Epithelial cell of esophagus (primary cell): ENCODE results near the gene AIG1.

ENCODE experiments used
- DNase-seq: peaks from one replicate; pipeline ENCODE4 v3.0.0; 2010; ENCODE audit warnings: low read depth
- H3K4me3 ChIP-seq: 2 replicates; pipeline ENCODE4 v1.5.1; 2011; ENCODE audit warnings: mild to moderate bottlenecking, low read length, control low read depth
- CTCF ChIP-seq: IDR thresholded peaks from 2 replicates; pipeline ENCODE4 v1.5.1; 2011; ENCODE audit warnings: low read depth, mild to moderate bottlenecking, low read length, control low read depth, inconsistent platforms; ENCODE audit not compliant: insufficient read depth; ENCODE audit errors: missing control alignments

AIG1 gene

DNA sequence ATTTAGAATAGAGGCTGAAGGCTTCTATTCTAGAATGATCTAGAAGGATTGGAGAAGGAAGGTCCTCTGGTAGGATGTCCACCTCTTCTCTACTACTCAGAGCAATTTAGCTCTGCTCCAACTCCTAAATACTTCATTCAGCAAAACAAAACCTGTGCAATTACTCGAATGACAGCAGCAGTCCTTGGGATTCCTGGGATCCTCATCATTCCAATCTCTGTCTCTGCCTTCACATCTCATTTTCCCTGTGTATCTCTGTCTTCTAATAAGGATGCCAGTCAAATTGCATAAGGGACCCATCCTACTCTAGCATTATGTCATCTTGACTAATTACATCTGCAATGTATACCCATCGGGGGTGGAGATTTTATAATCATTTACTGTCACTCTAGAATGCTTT lies 5.5 kb upstream of the AIG1 start:
- peak; percentile 7 for DNase-seq
- no peak for TF ChIP-seq CTCF
- no peak overlapping the region for H3K4me3 ChIP-seq

DNA sequence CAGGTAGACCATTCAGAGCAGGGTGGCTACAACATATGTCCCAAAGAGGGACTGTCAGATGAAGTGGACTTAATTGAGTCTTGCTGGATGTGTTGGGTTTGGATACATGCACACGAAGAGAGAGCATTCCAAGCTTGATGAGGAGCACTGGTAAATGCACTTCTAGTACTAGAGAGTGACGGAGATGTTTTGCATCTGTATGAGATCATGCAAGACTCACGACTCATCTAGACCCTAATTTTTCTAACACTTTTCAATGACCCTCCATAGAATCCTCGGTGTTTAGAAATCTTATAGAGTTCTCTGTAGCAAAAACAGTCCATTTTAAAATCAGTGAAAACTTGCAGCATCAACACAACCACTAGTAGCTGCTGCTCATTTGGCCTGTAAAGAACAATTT lies 4.8 kb upstream of the AIG1 start:
- TF ChIP-seq CTCF, result no peak
- no peak overlapping the region for H3K4me3 ChIP-seq
- DNase-seq, result no peak

DNA sequence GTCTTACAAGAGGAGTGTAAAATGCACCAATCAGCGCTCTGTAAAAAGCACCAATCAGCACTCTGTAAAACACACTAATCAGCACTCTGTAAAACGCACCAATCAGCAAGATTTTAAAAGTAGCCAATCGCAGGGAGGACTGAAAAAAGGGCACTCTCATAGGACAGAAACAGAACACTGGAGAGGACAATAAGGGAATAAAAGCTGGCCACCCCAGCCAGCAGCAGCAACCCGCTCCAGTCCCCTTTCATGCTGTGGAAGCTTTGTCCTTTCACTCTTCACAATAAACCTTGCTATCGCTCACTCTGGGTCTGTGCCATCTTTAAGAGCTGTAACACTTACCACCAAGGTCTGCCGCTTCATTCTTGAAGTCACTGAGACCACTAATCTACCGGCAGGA lies 1.7 kb upstream of the AIG1 start:
- no peak overlapping the region for H3K4me3 ChIP-seq
- no peak for DNase-seq
- no peak for TF ChIP-seq CTCF

- H3K4me3 ChIP-seq, result peak overlapping the region; percentile 69
- peak; percentile 97 for DNase-seq
- no peak for TF ChIP-seq CTCF
Observed at GRCh38 chr6:143059663-143060353, 881 bp upstream of the AIG1 start.

- peak; percentile 78 for DNase-seq
- TF ChIP-seq CTCF, result peak; percentile 10
- peak overlapping the region; percentile 69 for H3K4me3 ChIP-seq
Observed at GRCh38 chr6:143060354-143060805, 309 bp upstream of the AIG1 start.

DNA sequence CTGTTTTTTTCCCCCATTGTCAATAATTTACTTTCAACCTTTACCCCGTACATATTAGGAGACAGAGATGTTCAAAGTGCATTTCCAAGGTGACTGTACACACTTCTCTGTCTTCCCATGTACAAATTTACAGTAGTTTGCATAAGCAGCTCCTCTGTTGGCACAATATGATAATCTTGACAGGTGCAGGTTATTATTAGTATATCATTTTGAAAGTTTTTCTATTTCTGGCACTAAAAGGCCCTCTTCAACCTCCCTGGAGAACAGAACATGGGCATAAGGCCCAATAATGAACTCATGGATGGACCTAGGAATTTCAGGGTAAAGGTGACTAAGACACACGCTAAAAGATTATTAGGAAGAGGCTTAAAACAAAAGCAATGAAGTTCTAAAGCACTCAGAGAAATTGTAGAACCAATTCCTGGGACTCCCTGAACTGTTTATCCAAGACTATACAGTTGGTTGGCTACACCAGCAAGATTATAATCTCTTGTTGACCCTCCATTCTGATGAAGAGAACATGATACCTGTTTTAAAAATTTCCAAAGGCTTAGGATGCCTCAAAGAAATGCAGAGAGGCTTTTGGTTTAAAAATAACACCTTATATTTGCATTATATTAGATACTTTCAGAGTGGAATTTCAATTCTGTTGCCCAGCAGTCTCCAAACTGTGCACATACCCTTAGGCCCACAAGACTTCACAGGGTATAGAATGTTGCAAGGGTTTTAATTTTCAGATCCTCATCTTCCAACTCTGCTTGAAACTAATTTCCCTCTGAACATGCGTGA lies 1.1 kb downstream of the AIG1 start:
- DNase-seq, result no peak
- no peak for TF ChIP-seq CTCF
- H3K4me3 ChIP-seq, result peak overlapping the region; percentile 65

GRCh38 chr6:143062551-143062950 lies 1.9 kb downstream of the AIG1 start:
- no peak overlapping the region for H3K4me3 ChIP-seq
- TF ChIP-seq CTCF, result no peak
- DNase-seq, result no peak
